ENCODE results near the gene KIAA0753.
"Not testable (repeated sequence)": the region's sequence is repeated elsewhere in the genome, so short reads cannot be mapped to it uniquely, and the experiment has no call there.

KIAA0753 gene

DNA sequence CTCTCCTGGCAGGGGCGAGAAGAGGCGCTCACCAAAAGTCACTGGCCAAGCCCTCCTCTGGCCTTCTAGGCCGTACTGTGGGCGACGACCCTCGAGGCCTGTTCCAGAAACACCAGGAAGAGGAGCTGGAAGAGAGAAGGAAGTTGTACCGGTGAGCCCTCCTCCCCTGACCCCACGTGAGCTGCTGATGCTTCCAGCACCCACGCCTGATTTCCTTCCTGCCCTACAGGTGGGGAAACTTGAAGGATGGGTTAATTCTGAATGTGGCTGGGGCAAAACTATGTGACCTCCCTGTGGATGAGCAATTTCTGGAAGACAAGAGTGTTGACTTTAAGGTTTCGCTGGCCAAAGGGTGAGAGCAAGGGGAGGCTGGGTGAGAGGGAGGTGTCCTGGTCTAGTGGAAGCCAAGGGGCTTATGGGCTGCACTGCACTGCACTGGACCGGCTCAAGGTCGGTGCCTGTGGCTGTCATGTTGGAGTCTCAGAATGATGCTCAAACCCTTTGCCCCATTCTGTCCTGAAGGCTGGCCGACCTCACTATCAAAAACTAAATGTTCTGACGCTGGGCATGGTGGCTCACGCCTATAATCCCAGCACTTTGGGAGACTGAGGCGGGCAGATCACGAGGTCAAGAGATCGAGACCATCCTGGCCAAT lies 17.2 kb upstream of the KIAA0753 start:
- no peak overlapping the region for H3K27ac ChIP-seq (ENCODE audit: low read length)
- H3K9me2 ChIP-seq (replicated peaks; ENCODE audit: insufficient read depth, low read length): no peaks in the 10 kb centered on the region
- peak overlapping the region; percentile 53 for H3K4me3 ChIP-seq (ENCODE audit: low read length)
- H2AFZ ChIP-seq (ENCODE audit: low read length): peak overlapping the region; percentile 63
- no peaks in the 10 kb centered on the region for H3K79me2 ChIP-seq (ENCODE audit: low read length)
- TF ChIP-seq CTCF (IDR thresholded peaks at IDR 0.05; ENCODE audit: low read length) (no peak), EZH2phosphoT487 (IDR thresholded peaks at IDR 0.05; ENCODE audit: low read length) (no peak), EZH2 (optimal IDR thresholded peaks at IDR 0.05; ENCODE audit: low read depth, low read length) (no peak)
- no peaks in the 10 kb centered on the region for H3K9me3 ChIP-seq (replicated peaks; ENCODE audit: insufficient read depth, low read length)
- H3K4me2 ChIP-seq (ENCODE audit: low read depth, low read length): peak overlapping the region; percentile 63
- peak overlapping the region; percentile 48; the same call in 1 of the 2 replicates for H3K9ac ChIP-seq (ENCODE audit: low read length)
- no peaks in the 10 kb centered on the region for H4K20me1 ChIP-seq (ENCODE audit: insufficient read depth, low read length)
- no peaks in the 10 kb centered on the region for H3K36me3 ChIP-seq (replicated peaks; ENCODE audit: insufficient read depth, low read length)
- peaks cover 5% of the 10 kb centered on the region for H3K4me1 ChIP-seq (ENCODE audit: low read length)
- peaks cover 5% of the 10 kb centered on the region for H3K27me3 ChIP-seq (replicated peaks; ENCODE audit: insufficient read depth, low read length)
- DNase-seq: no peak
- H3F3A ChIP-seq (ENCODE audit: insufficient read depth, low read length): 0 out of 2 replicates have a peak, but pooled peaks cover 3% of the 10 kb centered on the region

DNA sequence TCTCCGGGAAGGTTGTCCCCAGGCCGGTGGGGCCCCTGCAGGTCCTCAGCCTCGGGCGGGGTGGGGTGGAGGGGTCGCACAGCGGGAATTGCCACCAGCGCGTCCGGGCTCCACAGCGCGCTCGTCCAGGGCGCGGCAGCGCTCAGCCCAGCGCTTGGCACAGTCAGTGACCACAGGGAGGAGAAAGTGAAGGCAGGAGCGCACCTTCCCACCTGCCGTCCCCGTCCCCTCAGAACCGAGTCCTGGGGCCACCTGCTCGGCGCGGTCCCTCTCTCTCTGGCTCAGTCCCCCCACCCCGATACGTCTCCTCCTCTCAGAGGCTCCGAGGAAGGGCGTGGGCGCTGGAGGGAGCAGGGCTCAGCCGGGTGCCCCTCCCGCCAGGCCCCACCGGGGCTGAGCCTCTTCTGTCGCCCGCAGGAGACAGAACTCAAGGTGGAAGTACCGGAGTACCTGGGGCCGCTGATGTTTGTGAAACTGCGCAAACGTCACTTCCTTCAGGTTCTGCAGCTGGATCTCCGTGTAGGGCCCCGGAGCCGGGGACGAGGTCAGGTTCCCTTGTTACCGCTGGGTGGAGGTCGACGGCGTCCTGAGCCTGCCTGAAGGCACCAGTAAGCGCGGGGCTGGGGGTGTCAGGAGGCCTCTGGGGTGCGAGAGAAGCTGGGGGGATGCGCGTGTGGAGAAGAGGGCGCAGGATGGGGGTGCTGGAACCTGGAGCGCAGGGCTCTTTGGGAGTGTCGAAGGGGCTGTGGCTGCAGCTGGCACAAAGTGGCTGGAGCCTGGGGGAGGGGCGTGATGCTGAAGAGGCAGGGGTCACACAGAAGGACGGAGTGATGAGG lies 16.5 kb upstream of the KIAA0753 start:
- not testable (repeated sequence) for H3K9me2 ChIP-seq (replicated peaks; ENCODE audit: insufficient read depth, low read length); H3K9me3 ChIP-seq (replicated peaks; ENCODE audit: insufficient read depth, low read length); H3F3A ChIP-seq (ENCODE audit: insufficient read depth, low read length); H3K4me1 ChIP-seq (ENCODE audit: low read length); H4K20me1 ChIP-seq (ENCODE audit: insufficient read depth, low read length); H3K79me2 ChIP-seq (ENCODE audit: low read length); H3K27me3 ChIP-seq (replicated peaks; ENCODE audit: insufficient read depth, low read length); H3K27ac ChIP-seq (ENCODE audit: low read length); H3K36me3 ChIP-seq (replicated peaks; ENCODE audit: insufficient read depth, low read length)
- peak overlapping the region; percentile 53 for H3K4me3 ChIP-seq (ENCODE audit: low read length)
- DNase-seq: peak; percentile 80
- peak overlapping the region; percentile 63 for H2AFZ ChIP-seq (ENCODE audit: low read length)
- peak overlapping the region; percentile 48; the same call in 1 of the 2 replicates for H3K9ac ChIP-seq (ENCODE audit: low read length)
- peak overlapping the region; percentile 63 for H3K4me2 ChIP-seq (ENCODE audit: low read depth, low read length)

DNA sequence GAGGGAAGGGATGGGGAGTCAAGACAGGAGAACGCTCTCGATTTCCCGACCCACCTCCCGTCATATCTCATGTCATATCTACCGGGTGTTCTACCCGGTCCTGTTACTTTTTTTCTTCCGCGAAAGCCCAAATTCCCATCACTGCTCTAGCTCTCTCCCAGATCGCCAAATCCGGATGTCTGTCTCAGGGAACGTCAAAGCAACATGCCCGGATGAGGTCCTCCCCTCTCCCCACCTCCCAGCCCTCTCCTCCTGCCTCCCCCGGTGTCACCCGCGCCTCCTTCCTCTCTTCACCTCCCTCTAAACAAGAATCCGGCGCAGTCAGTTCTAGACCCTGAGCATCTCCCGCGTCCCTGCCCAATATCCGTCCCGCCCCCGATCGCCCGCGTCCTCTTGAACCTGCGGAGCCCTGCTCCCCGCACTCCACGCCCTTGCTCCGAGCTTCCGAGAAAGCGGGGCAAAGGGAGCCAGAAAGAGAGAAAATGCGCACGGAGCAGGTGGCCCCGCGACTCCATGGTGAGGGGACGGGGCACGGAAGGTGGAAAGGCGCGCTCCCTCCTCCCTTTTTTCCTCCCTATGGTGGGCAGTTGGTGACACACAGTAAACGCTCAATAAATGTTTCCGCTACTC lies 15.3 kb upstream of the KIAA0753 start:
- H3K4me3 ChIP-seq (ENCODE audit: low read length); H3K9ac ChIP-seq (ENCODE audit: low read length); DNase-seq; H3K27ac ChIP-seq (ENCODE audit: low read length); H3F3A ChIP-seq (ENCODE audit: insufficient read depth, low read length); H2AFZ ChIP-seq (ENCODE audit: low read length); H4K20me1 ChIP-seq (ENCODE audit: insufficient read depth, low read length); H3K4me1 ChIP-seq (ENCODE audit: low read length); H3K9me3 ChIP-seq (replicated peaks; ENCODE audit: insufficient read depth, low read length); H3K4me2 ChIP-seq (ENCODE audit: low read depth, low read length); H3K36me3 ChIP-seq (replicated peaks; ENCODE audit: insufficient read depth, low read length); H3K27me3 ChIP-seq (replicated peaks; ENCODE audit: insufficient read depth, low read length); H3K79me2 ChIP-seq (ENCODE audit: low read length); H3K9me2 ChIP-seq (replicated peaks; ENCODE audit: insufficient read depth, low read length): not testable (repeated sequence)

DNA sequence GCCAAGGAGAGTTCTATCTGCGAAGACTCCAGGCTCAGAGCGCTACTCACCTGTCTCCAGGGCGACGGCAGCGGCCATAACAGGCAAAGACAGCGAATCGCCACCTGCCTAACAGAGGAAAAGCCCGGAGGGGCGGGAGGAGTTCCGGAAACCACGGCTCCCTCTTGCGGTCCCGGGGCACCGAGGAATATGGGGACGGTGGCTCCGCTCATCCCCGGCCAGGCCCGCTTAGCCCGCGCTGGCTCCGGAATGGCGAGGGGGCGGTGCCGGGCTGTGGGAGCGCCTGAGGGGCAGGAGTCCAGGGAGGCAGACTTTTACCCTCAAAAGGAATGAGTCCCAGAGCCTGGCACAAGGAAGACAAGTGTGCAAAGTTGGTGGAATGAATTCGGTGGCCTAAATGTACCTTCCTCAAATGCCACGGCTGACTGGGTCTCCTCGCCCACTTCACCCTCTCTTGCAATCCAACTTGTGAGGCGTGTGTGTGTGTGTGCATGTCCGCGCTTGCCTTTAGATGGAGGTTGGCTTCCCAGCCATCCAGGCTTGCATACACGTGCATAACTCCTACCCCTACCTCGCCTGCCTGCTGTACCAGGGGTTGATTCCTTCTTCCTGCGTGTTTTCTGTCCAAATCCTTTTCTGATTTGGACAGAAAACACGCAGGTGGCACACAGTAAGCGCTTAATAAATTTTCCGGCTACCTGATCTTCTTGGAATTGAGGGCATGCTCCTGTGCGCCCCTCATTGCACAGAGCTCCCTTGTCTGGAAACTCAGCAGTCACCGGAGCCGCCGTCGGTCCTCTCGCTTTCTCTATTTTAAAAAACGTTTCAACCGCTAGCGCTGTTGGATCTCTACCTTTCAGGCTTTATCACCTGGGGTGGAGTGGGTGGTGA lies 14.6 kb upstream of the KIAA0753 start:
- Histone ChIP-seq H3K9me2 (replicated peaks; ENCODE audit: insufficient read depth, low read length) (no peaks in the 10 kb centered on the region), H3K79me2 (ENCODE audit: low read length) (peaks cover 7% of the 10 kb centered on the region), H3K9ac (ENCODE audit: low read length) (no peak overlapping the region), H3F3A (ENCODE audit: insufficient read depth, low read length) (peaks cover 7% of the 10 kb centered on the region), H3K4me2 (ENCODE audit: low read depth, low read length) (no peak overlapping the region), H3K4me3 (ENCODE audit: low read length) (no peak overlapping the region), H3K36me3 (replicated peaks; ENCODE audit: insufficient read depth, low read length) (no peaks in the 10 kb centered on the region), H3K27ac (ENCODE audit: low read length) (no peak overlapping the region), H3K9me3 (replicated peaks; ENCODE audit: insufficient read depth, low read length) (no peaks in the 10 kb centered on the region), H3K27me3 (replicated peaks; ENCODE audit: insufficient read depth, low read length) (peaks cover 5% of the 10 kb centered on the region), H2AFZ (ENCODE audit: low read length) (no peak overlapping the region), H3K4me1 (ENCODE audit: low read length) (peaks cover 12% of the 10 kb centered on the region), H4K20me1 (ENCODE audit: insufficient read depth, low read length) (0 out of 2 replicates have a peak, but pooled peaks cover 5% of the 10 kb centered on the region)
- TF ChIP-seq CTCF (IDR thresholded peaks at IDR 0.05; ENCODE audit: low read length) (no peak), EZH2 (optimal IDR thresholded peaks at IDR 0.05; ENCODE audit: low read depth, low read length) (no peak), EZH2phosphoT487 (IDR thresholded peaks at IDR 0.05; ENCODE audit: low read length) (no peak)
- no peak for DNase-seq

All from MM.1S (cell line).